NT2/D1 (cell line): ENCODE measurements around the gene MEIS1.

Experiments
- YY1 ChIP-seq: IDR thresholded peaks from 2 replicates; pipeline ENCODE4 v1.6.1; 2011; ENCODE audit not compliant: insufficient read length, insufficient read depth
- ZNF274 ChIP-seq: IDR thresholded peaks from 2 replicates; pipeline ENCODE4 v1.6.1; 2011; ENCODE audit warnings: mild to moderate bottlenecking, low read depth, low read length

DNA sequence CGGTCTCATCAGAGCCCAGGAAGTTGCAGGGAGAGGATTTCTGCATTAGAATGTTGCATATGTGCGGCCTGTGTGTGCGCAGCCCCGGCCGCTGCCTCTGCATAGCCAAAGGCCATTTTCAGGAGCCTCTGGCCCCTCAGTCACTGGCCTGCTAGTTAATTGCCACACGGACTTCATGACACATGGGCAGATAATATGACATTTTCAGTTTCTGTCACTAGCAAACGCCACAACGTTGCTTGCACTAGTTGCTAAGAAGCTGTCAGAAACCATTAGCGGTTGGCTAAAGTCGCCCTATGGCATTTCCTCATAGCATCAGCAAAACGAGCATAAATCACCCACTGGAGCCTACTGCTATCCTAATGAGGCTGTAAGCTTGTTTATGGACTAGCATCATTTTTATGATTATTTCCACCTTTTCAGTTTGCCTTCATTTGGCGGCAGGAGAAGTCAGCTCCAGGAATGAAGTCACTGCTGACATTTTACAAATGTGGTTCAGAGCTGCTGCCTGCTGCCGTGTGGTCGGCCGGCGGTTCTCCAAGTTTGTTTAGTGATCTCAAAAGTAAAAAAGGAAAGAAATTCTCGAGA is 73.7 kb downstream of the MEIS1 start:
- TF ChIP-seq YY1: no peak
- TF ChIP-seq ZNF274: no peak
